GM19455 (cell line): ENCODE data around the gene INPP5E.
"Not testable (repeated sequence)": the region's sequence is repeated elsewhere in the genome, so short reads cannot be mapped to it uniquely, and the experiment has no call there.

Experiments
- ATAC-seq: cut with Tn5 transposase; IDR thresholded peaks from one replicate; pipeline ENCODE4 v1.9.1; 2021; ENCODE audit not compliant: unreplicated experiment

The INPP5E gene

GRCh38 chr9:136431782-136432350 is 7.8 kb downstream of the INPP5E start:
- no peak for ATAC-seq

GRCh38 chr9:136430588-136431234 is 8.9 kb downstream of the INPP5E start:
- ATAC-seq = no peak

GRCh38 chr9:136429683-136430491 is 9.8 kb downstream of the INPP5E start:
- ATAC-seq = no peak

GRCh38 chr9:136429075-136429628 is 10.5 kb downstream of the INPP5E start:
- ATAC-seq = no peak

GRCh38 chr9:136426787-136427186 is 12.9 kb downstream of the INPP5E start:
- no peak for ATAC-seq

GRCh38 chr9:136425367-136425766 is 14.3 kb downstream of the INPP5E start:
- not testable (repeated sequence) for ATAC-seq

GRCh38 chr9:136424750-136425362 is 14.8 kb downstream of the INPP5E start:
- no peak for ATAC-seq

- no peak for ATAC-seq
Measured at GRCh38 chr9:136423432-136424146, 16.1 kb downstream of the INPP5E start.

GRCh38 chr9:136422876-136423275 is 16.8 kb downstream of the INPP5E start:
- ATAC-seq = no peak

- ATAC-seq = no peak
Measured at GRCh38 chr9:136421791-136422190, 17.9 kb downstream of the INPP5E start.

- no peak for ATAC-seq
Measured at GRCh38 chr9:136419092-136419420, 20.6 kb downstream of the INPP5E start.

GRCh38 chr9:136418182-136419091 is 21.2 kb downstream of the INPP5E start:
- ATAC-seq = no peak

GRCh38 chr9:136416914-136417313 is 22.7 kb downstream of the INPP5E start:
- ATAC-seq = no peak

- ATAC-seq = no peak
Measured at GRCh38 chr9:136416427-136416826, 23.2 kb downstream of the INPP5E start.

- no peak for ATAC-seq
Measured at GRCh38 chr9:136412962-136413361, 26.7 kb downstream of the INPP5E start.

- no peak for ATAC-seq
Measured at GRCh38 chr9:136411378-136411777, 28.3 kb downstream of the INPP5E start.

GRCh38 chr9:136410500-136411287 is 29.0 kb downstream of the INPP5E start, which contains the start of the genes ENTR1 and PMPCA:
Gene ENTR1 (minus strand): TSS chr9:136410614. CDS start chr9:136410397, 217 bp downstream.
Gene PMPCA (plus strand): TSS chr9:136410658. CDS start chr9:136410669, 11 bp downstream.
- peak; percentile 72 for ATAC-seq

GRCh38 chr9:136409557-136410455 is 29.8 kb downstream of the INPP5E start:
- peak; percentile 35 for ATAC-seq
